Nephron progenitor cell (in vitro differentiated cells): Measurements from ENCODE around the gene KIAA1328.
A peak's percentile ranks its signal among the peaks of the same experiment; 100 is the strongest.

Source experiments
- DNase-seq: peaks from one replicate; pipeline ENCODE4 v3.0.0; 2021
- H3K27ac Mint-ChIP-seq: 2 replicates; pipeline ENCODE4 v1.8.0; 2021; ENCODE audit warnings: mild to moderate bottlenecking, moderate library complexity, mixed read lengths
- H3K27me3 Mint-ChIP-seq: 2 replicates; pipeline ENCODE4 v1.8.0; 2021; ENCODE audit warnings: mild to moderate bottlenecking, low read depth, mixed read lengths; ENCODE audit not compliant: poor library complexity
- H3K36me3 Mint-ChIP-seq: 2 replicates; pipeline ENCODE4 v1.8.0; 2021; ENCODE audit warnings: low read depth, mixed read lengths
- H3K4me1 Mint-ChIP-seq: 2 replicates; pipeline ENCODE4 v1.8.0; 2021; ENCODE audit warnings: mixed read lengths
- H3K4me3 Mint-ChIP-seq: 2 replicates; pipeline ENCODE4 v1.8.0; 2021; ENCODE audit warnings: mild to moderate bottlenecking, moderate library complexity, mixed read lengths
- H3K9me3 Mint-ChIP-seq: 2 replicates; pipeline ENCODE4 v1.8.0; 2021; ENCODE audit warnings: mild to moderate bottlenecking, moderate library complexity, mixed read lengths
- TF ChIP-seq, protein P1 (sequence below): fragments of 200-600 bp; sonication (generic); IDR thresholded peaks from 2 replicates; pipeline ENCODE4 v1.5.0; 2021; ENCODE audit warnings: antibody characterized with exemption

The KIAA1328 gene

DNA sequence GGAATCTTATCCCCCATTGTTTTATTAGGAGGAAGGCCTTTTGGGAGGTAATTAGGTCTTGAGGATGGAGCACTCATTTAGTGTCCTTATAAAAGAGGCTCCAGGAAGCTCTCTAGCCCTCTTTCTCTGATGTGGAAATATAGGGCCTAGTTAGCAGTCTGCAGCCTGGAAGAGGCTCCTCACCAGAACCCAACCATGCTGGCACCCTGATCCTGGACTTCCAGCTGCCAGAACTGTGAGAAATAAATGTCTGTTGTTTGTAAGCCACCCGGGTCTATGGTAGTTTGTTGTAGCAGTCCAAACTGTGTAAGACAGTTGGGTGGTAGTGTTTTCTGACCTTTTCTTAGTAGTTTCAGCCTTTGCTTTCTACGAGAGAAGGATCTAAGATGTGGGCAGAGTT is 100.7 kb downstream of the KIAA1328 start:
- Mint-ChIP-seq H3K27ac (no peak overlapping the region), H3K9me3 (no peaks in the 10 kb centered on the region), H3K4me3 (no peak overlapping the region), H3K4me1 (no peaks in the 10 kb centered on the region), H3K27me3 (no peaks in the 10 kb centered on the region), H3K36me3 (peaks cover 14% of the 10 kb centered on the region)
- DNase-seq: no peak
- TF ChIP-seq, protein P1, sequence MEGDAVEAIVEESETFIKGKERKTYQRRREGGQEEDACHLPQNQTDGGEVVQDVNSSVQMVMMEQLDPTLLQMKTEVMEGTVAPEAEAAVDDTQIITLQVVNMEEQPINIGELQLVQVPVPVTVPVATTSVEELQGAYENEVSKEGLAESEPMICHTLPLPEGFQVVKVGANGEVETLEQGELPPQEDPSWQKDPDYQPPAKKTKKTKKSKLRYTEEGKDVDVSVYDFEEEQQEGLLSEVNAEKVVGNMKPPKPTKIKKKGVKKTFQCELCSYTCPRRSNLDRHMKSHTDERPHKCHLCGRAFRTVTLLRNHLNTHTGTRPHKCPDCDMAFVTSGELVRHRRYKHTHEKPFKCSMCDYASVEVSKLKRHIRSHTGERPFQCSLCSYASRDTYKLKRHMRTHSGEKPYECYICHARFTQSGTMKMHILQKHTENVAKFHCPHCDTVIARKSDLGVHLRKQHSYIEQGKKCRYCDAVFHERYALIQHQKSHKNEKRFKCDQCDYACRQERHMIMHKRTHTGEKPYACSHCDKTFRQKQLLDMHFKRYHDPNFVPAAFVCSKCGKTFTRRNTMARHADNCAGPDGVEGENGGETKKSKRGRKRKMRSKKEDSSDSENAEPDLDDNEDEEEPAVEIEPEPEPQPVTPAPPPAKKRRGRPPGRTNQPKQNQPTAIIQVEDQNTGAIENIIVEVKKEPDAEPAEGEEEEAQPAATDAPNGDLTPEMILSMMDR: no peak

GRCh38 chr18:36931106-36931505 is 102.2 kb downstream of the KIAA1328 start:
- TF ChIP-seq, protein P1: no peak
- Mint-ChIP-seq H3K9me3 (peaks cover under 1% of the 10 kb centered on the region), H3K4me3 (no peak overlapping the region), H3K4me1 (peaks cover 6% of the 10 kb centered on the region), H3K27me3 (no peaks in the 10 kb centered on the region), H3K27ac (no peak overlapping the region), H3K36me3 (peaks cover 22% of the 10 kb centered on the region)
- no peak for DNase-seq

DNA sequence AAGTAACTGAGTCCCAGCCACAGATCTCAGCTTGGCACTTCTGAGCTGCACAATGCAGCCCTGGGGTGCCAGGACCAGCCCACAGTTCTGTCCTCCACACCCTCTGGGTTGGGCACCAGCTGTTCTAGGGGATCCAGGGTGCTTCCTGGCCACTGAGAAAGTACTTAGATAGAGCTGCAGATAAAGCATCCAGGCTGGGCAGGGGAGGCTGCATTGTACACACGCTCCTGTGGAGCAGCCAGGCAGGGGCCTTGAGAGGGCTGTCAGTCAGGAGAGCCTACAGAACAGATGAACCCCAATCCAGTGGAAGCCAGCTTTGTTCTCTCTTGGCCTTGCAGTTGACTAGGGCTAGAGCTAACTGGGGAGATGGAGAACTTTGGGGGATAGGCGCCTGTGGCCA is 104.6 kb downstream of the KIAA1328 start:
- DNase-seq: no peak
- Mint-ChIP-seq H3K27ac (no peak overlapping the region), H3K27me3 (no peaks in the 10 kb centered on the region), H3K4me1 (peaks cover 6% of the 10 kb centered on the region), H3K4me3 (no peak overlapping the region), H3K9me3 (peaks cover 23% of the 10 kb centered on the region), H3K36me3 (peaks cover 46% of the 10 kb centered on the region)
- TF ChIP-seq, protein P1: no peak

DNA sequence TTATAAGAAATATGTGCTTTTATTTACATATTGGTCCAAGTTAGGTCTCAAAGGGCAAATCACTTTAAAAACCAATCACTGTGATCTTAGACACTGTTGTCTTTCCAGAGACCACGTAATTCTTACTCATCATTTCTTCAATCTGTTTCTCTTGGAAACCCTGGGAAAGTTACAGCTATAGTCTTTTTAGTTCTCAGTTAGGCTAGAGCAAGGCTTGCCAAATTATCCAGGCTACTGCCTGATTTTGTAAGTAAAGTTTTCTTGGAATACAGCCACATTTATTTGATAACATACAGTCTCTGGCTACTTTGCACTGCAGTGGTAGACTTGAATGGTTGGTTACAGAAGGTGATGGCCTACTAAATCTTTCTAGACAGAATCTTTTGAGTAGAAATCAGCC is 106.0 kb downstream of the KIAA1328 start:
- H3K4me3 Mint-ChIP-seq: no peak overlapping the region
- TF ChIP-seq, protein P1: no peak
- peaks cover 56% of the 10 kb centered on the region for H3K36me3 Mint-ChIP-seq
- peak overlapping the region; percentile 13 for H3K27ac Mint-ChIP-seq
- H3K9me3 Mint-ChIP-seq: peaks cover 34% of the 10 kb centered on the region
- no peak for DNase-seq
- H3K4me1 Mint-ChIP-seq: peaks cover 6% of the 10 kb centered on the region
- H3K27me3 Mint-ChIP-seq: no peaks in the 10 kb centered on the region

- Mint-ChIP-seq H3K36me3 (peaks cover 27% of the 10 kb centered on the region), H3K4me1 (no peaks in the 10 kb centered on the region), H3K9me3 (peaks cover 22% of the 10 kb centered on the region), H3K27ac (no peak overlapping the region), H3K4me3 (no peak overlapping the region), H3K27me3 (peaks cover 2% of the 10 kb centered on the region)
- peak; percentile 11 for DNase-seq
- TF ChIP-seq, protein P1: peak; percentile 80
Measured at GRCh38 chr18:36942264-36942663, 113.3 kb downstream of the KIAA1328 start.

- TF ChIP-seq, protein P1: no peak
- H3K27me3 Mint-ChIP-seq: peaks cover 2% of the 10 kb centered on the region
- H3K9me3 Mint-ChIP-seq: no peaks in the 10 kb centered on the region
- no peak overlapping the region for H3K4me3 Mint-ChIP-seq
- H3K36me3 Mint-ChIP-seq: peaks cover 8% of the 10 kb centered on the region
- H3K27ac Mint-ChIP-seq: no peak overlapping the region
- H3K4me1 Mint-ChIP-seq: no peaks in the 10 kb centered on the region
- DNase-seq: no peak
Measured at GRCh38 chr18:36947820-36948348, 119.0 kb downstream of the KIAA1328 start.
